Colonic mucosa (tissue), 4 donors: ENCODE measurements around the gene ANK3. TPM values are rescaled to one million over a fixed set of nuclear protein-coding genes. Genes with fewer than 3 reads are reported as not detected.

ENCODE experiments used
- DNase-seq: peaks from one replicate; pipeline ENCODE4 v3.0.0-alpha.2; 2020
- H3K27ac ChIP-seq: fragments of 200-600 bp; one replicate; pipeline ENCODE4 v1.8.0; 2021
- H3K27me3 ChIP-seq: fragments of 200-600 bp; one replicate; pipeline ENCODE4 v1.8.0; 2021
- H3K36me3 ChIP-seq: fragments of 200-600 bp; one replicate; pipeline ENCODE4 v1.8.0; 2021
- H3K4me1 ChIP-seq: fragments of 200-600 bp; one replicate; pipeline ENCODE4 v1.8.0; 2021; ENCODE audit warnings: mild to moderate bottlenecking
- H3K4me3 ChIP-seq: fragments of 200-600 bp; one replicate; pipeline ENCODE4 v1.8.0; 2021
- H3K9ac ChIP-seq, 2 donors: one replicate each; pipeline ENCODE4 v1.7.0; 2013; ENCODE audit warnings: control low read depth in 2 of 2, low read depth in 2 of 2, low read length in 2 of 2
- H3K9me3 ChIP-seq: fragments of 200-600 bp; one replicate; pipeline ENCODE4 v1.8.0; 2021
- CTCF ChIP-seq: fragments of 200-600 bp; IDR thresholded peaks from one replicate; pipeline ENCODE4 v1.8.0; 2022; ENCODE audit warnings: antibody characterized with exemption, mild to moderate bottlenecking
- intact Hi-C: fragments of 100-400 bp; cut with DNase I; formaldehyde crosslinking; loops from one replicate; pipeline ENCODE4 v1.14.1; 2022
- total RNA-seq, 2 donors: library from RNA; stranded (reverse); fragmentation: NEBNext Ultra II Directional in 1 of 2; extraction: Animal tissue kit (Norgen Biotek cat#: 25700) in 1 of 2; gene quantifications; one replicate each; pipeline ENCODE4 v1.2.1, GENCODE V29; 2021
- donor health status: healthy.
- donor health status: DM: no; HTN: no; CAD: no.
- donor health status: DM: no; HTN: no; CAD: no.

The ANK3 gene
- total RNA-seq, 2 donors from 2014 or later = 34.6 to 82.8 TPM

DNA sequence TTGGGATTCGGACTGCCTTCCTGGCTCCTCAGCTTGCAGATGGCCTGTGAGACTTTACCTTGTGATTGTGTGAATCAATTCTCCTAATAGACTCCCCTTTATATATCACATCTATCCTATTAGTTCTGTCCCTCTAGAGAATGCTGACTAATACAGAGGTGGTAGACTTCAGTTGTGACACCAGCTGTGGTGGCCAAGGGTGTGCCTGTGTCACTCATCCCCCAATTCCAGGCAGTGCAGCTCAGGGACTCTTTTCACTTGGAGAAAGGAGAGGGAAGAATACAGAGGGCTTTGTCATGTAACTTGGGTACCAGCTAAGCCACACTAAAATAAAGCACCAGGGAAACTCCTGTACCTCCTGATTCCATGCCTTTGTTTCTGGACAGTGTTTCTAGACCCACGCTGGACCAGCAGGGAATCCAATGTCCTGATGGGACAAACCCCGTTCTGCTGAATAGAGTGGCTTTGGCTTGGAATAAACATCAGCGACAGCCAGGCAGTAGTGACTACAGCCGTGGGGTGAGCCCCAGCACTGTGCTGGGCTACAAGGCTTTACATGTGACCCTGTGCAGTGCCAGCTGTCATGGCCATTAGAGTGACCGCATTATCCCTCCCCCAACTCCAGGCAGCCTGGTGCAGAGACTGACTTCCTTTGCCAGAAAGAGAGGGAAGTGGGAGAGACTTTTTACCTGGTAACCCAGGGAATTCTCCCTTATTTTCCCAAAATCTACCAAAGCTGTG lies 233.6 kb downstream of the ANK3 start:
- no peak for TF ChIP-seq CTCF
- no peak for DNase-seq
- Histone ChIP-seq H3K4me3 (no peak overlapping the region), H3K4me1 (no peaks in the 10 kb centered on the region), H3K9ac (no peak overlapping the region), H3K27me3 (no peaks in the 10 kb centered on the region), H3K27ac (no peak overlapping the region), H3K36me3 (no peaks in the 10 kb centered on the region), H3K9me3 (no peaks in the 10 kb centered on the region)
- intact Hi-C loops = no loop called here

DNA sequence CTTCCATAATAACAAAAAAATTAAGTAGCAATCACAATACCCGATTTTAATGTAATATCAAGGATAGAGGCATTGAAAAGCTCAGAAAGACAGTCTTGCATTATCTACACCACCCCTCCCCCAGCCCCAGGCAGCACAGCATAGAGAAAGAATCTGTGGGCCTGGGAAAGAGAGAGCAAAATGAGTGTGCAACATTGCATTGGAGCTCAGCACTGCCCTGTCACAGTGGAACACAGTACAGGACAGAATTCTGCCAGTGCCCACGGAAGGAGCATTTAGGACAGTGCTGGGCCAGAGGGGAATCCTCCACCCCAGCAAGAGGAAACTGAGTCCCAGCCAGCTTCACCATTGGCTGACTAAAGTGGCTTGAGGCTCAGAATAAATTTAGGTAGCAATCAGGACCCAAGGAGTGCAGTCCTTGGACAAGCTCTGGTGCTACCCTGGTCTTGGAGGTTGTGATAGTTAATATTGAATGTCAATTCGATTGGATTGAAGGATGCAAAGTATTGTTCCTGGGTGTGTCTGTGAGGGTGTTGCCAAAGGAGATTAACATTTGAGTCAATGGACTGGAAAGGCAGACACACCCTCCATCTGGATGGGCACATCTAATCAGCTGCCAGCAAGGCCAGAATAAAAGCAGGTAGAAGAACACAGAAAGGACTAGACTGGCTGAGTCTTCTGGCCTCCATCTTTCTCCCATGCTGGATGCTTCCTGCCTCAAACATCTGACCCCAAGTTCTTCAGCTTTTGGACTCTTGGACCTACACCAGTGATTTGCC lies 234.4 kb downstream of the ANK3 start:
- Histone ChIP-seq H3K27ac (no peak overlapping the region), H3K4me1 (no peaks in the 10 kb centered on the region), H3K9me3 (no peaks in the 10 kb centered on the region), H3K36me3 (no peaks in the 10 kb centered on the region), H3K9ac (no peak overlapping the region), H3K4me3 (no peak overlapping the region), H3K27me3 (no peaks in the 10 kb centered on the region)
- intact Hi-C loops = no loop called here
- DNase-seq = no peak
- TF ChIP-seq CTCF = no peak

DNA sequence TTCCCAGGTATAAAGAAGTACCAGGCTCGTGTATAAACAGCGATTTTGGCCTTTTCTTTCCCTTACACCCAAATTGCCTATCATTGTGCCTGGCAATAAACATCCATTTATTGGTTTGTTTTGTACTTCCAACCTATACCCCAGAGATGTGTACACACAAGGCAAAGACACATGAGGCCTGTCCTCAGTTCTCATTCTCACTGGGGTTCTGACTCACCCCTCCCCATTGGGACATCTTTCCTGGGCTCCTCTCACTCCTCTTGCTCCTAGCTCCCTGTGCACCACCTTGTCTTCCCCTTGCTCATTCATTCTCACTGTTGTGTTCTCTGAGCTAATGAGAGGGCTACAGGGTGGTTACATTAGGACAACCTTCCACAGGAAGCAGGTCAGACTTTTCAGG lies 240.7 kb downstream of the ANK3 start:
- peak overlapping the region; percentile 69 for H3K27ac ChIP-seq
- intact Hi-C loops = no loop called here
- H3K27me3 ChIP-seq = no peaks in the 10 kb centered on the region
- peak; percentile 41 for DNase-seq
- H3K4me1 ChIP-seq = peaks cover 6% of the 10 kb centered on the region
- no peaks in the 10 kb centered on the region for H3K9me3 ChIP-seq
- no peak for TF ChIP-seq CTCF
- no peaks in the 10 kb centered on the region for H3K36me3 ChIP-seq
- H3K9ac ChIP-seq = peak overlapping the region in 1 of 2 donors; percentile 4
- H3K4me3 ChIP-seq = no peak overlapping the region

- Histone ChIP-seq H3K27ac (peak overlapping the region; percentile 69), H3K4me1 (peaks cover 6% of the 10 kb centered on the region), H3K4me3 (no peak overlapping the region), H3K36me3 (no peaks in the 10 kb centered on the region), H3K9me3 (no peaks in the 10 kb centered on the region), H3K9ac (peak overlapping the region in 1 of 2 donors; percentile 4), H3K27me3 (no peaks in the 10 kb centered on the region)
- peak; percentile 75 for DNase-seq
- no peak for TF ChIP-seq CTCF
- intact Hi-C loops = no loop called here
Observed at GRCh38 chr10:60148266-60148840, 241.3 kb downstream of the ANK3 start.

DNA sequence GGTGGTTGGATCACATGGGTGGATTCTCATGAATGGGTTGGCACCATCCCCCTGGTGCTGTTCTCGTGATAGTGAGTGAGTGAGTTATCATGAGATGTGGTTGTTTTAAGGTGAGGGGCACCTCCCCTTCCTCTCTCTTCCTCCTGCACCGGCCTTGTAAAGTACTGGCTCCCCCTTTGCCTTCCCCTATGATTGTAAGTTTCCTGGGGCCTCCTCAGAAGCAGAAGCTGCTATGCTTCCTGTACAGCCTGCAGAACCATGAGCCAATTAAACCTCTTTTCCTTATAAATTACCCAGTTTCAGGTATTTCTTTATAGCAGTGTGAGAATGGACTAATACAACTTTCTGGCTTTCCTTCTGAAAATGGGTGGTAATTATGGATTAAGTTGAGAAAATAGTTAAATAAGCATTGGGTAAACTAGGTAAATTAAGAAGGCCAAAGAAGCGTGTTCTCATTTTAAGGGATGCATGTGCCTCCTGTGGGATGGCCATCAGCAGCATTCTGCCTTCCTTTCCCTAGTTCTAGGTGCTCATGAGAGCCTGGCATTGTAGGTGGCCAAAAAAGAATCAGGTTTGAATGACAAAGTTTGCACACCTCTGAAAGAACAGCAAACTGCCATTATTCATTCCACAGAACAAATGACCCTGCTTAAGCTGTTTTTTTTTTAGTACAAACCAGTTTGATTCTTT lies 242.0 kb downstream of the ANK3 start:
- intact Hi-C loops = no loop called here
- Histone ChIP-seq H3K27ac (peak overlapping the region; percentile 69), H3K9me3 (no peaks in the 10 kb centered on the region)

More for the DNA sequence above, 242.0 kb downstream of the ANK3 start:
- no peak for DNase-seq
- Histone ChIP-seq H3K36me3 (no peaks in the 10 kb centered on the region), H3K4me1 (peaks cover 6% of the 10 kb centered on the region), H3K27me3 (no peaks in the 10 kb centered on the region), H3K4me3 (no peak overlapping the region), H3K9ac (peak overlapping the region in 1 of 2 donors; percentile 4)
- TF ChIP-seq CTCF = no peak
